Measurements from ENCODE around the gene MAPK7.
A peak's percentile ranks its signal among the peaks of the same experiment; 100 is the strongest.

GRCh38 chr17:19379361-19380065 is 1.2 kb downstream of the MAPK7 start:
- TF ChIP-seq, protein P1, sequence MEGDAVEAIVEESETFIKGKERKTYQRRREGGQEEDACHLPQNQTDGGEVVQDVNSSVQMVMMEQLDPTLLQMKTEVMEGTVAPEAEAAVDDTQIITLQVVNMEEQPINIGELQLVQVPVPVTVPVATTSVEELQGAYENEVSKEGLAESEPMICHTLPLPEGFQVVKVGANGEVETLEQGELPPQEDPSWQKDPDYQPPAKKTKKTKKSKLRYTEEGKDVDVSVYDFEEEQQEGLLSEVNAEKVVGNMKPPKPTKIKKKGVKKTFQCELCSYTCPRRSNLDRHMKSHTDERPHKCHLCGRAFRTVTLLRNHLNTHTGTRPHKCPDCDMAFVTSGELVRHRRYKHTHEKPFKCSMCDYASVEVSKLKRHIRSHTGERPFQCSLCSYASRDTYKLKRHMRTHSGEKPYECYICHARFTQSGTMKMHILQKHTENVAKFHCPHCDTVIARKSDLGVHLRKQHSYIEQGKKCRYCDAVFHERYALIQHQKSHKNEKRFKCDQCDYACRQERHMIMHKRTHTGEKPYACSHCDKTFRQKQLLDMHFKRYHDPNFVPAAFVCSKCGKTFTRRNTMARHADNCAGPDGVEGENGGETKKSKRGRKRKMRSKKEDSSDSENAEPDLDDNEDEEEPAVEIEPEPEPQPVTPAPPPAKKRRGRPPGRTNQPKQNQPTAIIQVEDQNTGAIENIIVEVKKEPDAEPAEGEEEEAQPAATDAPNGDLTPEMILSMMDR (IDR thresholded peaks at IDR 0.05; ENCODE audit: insufficient read depth, low read depth, low read length) = peak; percentile 2
- TF ChIP-seq EZH2 (IDR thresholded peaks at IDR 0.05; ENCODE audit: insufficient read depth, low read length) = no peak
